Activated naive CD8-positive, alpha-beta T cell treated with anti-CD3 and anti-CD28 coated beads, Interleukin-2, amount 50 U/mL, for 24 hours (primary cell): ENCODE measurements around the gene GLI1.
"Not testable (repeated sequence)": the region's sequence is repeated elsewhere in the genome, so short reads cannot be mapped to it uniquely, and the experiment has no call there.

Experiments used
- ATAC-seq: fragments of 150-1000 bp; cut with Tn5 transposase; one replicate; pipeline ENCODE4 v1.10.0; 2021
- DNase-seq: peaks from one replicate; pipeline ENCODE4 v3.0.0; 2021
- H3K27ac Mint-ChIP-seq: one replicate; pipeline ENCODE4 v1.8.0; 2021; ENCODE audit warnings: mild to moderate bottlenecking, mixed read lengths
- H3K27me3 Mint-ChIP-seq: one replicate; pipeline ENCODE4 v1.8.0; 2021; ENCODE audit warnings: mixed read lengths
- H3K36me3 Mint-ChIP-seq: one replicate; pipeline ENCODE4 v1.8.0; 2021; ENCODE audit warnings: low read depth, mixed read lengths
- H3K4me1 Mint-ChIP-seq: one replicate; pipeline ENCODE4 v1.8.0; 2021; ENCODE audit warnings: mixed read lengths
- H3K4me3 Mint-ChIP-seq: one replicate; pipeline ENCODE4 v1.8.0; 2021; ENCODE audit warnings: mild to moderate bottlenecking, moderate library complexity, mixed read lengths
- H3K9me3 Mint-ChIP-seq: one replicate; pipeline ENCODE4 v1.8.0; 2021; ENCODE audit warnings: mixed read lengths

The GLI1 gene

DNA sequence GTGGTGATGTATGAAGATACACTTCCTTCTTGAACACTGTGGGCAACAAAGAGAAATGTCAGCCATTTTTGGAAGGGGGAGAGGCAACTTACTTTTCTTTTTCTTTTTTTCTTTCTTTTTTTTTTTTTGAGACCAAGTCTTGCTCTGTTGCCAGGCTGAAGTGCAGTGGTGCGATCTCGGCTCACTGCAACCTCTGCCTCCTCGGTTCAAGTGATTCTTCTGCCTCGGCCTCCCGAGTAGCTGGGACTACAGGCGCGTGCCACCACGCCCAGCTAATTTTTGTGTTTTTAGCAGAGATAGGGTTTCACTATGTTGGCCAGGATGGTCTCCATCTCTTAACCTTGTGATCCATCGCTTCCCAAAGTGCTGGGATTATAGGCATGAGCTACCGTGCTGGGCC is 58.1 kb downstream of the GLI1 start:
- Mint-ChIP-seq H3K36me3 (peaks cover 70% of the 10 kb centered on the region), H3K4me3 (peak overlapping the region; percentile 95), H3K4me1 (peaks cover 42% of the 10 kb centered on the region), H3K27ac (peak overlapping the region; percentile 98)
- not testable (repeated sequence) for DNase-seq, H3K27me3 Mint-ChIP-seq, ATAC-seq, H3K9me3 Mint-ChIP-seq

DNA sequence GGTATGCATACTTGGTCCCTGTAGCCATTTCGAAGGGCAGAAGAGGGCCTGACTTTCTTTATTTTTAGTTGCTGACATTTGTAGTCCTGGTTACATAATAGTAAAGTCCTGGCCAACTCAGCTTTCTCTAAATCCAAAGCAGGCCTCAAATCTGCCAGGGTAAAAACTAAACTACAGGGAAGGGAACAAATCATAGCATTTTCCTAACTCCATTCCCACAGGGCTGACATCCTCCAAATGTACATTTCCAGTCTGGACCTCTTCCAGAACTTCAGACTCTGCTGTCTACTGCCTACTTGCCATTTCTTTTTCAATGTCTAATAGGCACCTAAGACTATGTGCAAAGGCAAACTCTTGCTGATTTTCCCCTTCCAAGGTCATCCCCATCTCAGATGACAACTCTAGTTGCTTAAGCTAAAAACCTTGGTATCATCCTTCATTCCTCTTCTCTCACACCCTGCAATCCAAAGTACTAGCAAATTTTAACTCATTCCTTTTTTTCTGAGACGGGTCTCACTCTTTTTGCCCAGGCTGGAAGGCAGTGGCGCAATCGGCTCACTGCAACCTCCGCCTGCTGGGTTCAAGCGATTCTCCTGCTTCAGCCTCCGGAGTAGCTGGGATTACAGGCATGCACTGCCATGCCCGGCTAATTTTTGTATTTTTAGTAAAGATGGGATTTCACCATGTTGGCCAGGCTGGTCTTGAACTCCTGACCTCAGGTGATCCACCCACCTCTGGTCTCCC is 58.8 kb downstream of the GLI1 start:
- no peak for DNase-seq
- peaks cover 64% of the 10 kb centered on the region for H3K36me3 Mint-ChIP-seq
- H3K4me3 Mint-ChIP-seq, result peak overlapping the region; percentile 95
- no peak for ATAC-seq
- H3K27ac Mint-ChIP-seq, result peak overlapping the region; percentile 98
- no peaks in the 10 kb centered on the region for H3K9me3 Mint-ChIP-seq
- H3K4me1 Mint-ChIP-seq, result peaks cover 44% of the 10 kb centered on the region
- peaks cover 2% of the 10 kb centered on the region for H3K27me3 Mint-ChIP-seq

DNA sequence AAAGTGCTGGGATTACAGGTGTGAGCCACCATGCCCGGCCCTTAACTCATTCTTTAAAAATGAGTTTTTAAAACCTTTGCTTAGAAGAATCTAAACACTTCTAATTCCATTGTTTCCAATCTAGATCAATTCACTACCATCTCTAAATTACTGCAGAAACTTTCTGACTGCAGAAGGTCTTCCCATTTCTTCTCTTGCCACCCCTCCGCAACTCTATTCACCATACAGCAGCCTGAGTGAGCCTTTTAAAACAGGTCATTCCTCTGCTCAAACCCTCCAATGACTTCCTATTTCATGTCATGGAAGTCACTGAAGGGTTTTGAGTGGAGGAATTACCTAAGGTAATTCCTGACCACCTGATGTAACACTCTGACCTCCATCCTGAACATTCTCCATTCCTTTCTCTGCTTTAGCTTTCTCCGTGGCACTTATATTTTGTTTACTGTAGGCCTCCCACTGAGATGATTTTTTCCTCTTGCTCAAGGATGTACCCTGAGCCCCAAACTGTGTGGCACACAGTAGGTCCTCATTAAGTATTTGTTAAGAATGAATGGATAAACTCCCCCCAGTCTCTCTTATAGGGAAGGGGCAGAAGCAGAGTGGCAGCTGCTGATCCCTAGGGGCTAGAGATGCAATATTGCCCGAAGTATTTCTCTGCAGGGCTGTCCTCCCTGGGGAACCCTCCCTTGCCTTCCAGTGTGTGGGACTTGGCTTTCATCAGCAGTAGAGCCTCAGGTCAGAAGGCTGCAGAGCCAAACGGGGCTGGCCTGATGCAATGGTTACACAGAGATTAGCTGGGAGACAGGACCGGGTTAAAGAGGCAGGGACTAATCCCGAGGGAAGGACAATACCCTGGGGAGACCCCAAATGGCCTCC is 59.6 kb downstream of the GLI1 start:
- peaks cover 2% of the 10 kb centered on the region for H3K27me3 Mint-ChIP-seq
- H3K36me3 Mint-ChIP-seq, result peaks cover 59% of the 10 kb centered on the region
- DNase-seq (no peak), ATAC-seq (no peak)
- peak overlapping the region; percentile 98 for H3K27ac Mint-ChIP-seq
- peak overlapping the region; percentile 95 for H3K4me3 Mint-ChIP-seq
- H3K9me3 Mint-ChIP-seq, result no peaks in the 10 kb centered on the region
- peaks cover 52% of the 10 kb centered on the region for H3K4me1 Mint-ChIP-seq

DNA sequence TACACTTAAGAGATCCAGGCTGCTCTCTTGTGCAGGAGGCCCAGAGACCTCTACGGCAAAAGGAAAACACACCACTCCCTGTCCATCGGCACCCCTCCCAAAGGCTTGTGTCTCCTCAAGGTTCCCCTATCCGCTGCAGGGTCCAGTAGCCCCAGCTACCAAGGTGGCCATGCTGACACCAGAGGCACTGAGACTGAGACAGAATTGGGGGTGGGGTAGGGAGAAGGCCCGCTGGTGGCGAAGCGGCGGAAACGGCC is 60.1 kb downstream of the GLI1 start:
- Mint-ChIP-seq H3K4me1 (peaks cover 58% of the 10 kb centered on the region), H3K9me3 (no peaks in the 10 kb centered on the region), H3K27me3 (peaks cover 2% of the 10 kb centered on the region), H3K36me3 (peaks cover 53% of the 10 kb centered on the region), H3K4me3 (peak overlapping the region; percentile 95), H3K27ac (peak overlapping the region; percentile 98)
- ATAC-seq, result no peak
- peak; percentile 37 for DNase-seq

DNA sequence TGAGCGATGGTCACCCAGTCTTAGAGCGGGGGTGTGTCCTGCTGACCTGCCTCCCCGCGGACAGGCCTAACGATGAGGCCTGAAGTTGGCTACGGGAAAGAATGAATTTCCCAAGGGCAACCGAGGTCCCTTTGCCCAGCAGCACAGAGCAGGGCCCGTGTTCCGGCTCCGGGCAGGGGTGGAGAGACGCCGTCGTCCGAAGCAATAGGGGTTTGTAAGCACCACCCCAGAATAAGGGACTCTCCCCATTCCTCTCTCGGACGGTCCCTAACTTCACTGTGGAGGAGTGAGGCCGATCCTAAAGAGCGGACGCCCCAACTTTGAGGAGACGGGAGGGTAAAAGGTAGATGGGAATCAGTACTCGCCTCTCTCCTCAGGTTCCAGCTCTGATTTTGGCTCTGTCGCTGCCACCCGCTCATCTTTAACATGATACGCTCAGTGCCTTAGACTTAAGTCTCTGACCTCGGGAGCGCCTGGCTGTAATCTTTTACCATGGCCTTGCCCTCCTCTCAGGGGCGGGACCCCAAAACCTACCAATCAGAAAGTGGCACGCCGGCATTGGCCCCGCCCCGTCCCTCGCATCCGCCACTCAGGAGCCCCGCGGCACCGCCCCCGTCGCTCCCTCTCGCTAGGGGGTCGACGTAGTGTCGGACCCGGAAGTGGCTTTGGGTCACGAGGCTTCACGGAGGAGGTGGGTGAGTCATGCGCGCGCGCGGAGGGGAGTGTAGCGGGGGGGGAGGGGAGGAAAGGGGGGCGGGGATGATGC is 60.7 kb downstream of the GLI1 start, which contains the start of gene DDIT3:
TSS of gene DDIT3 (minus strand) at position 462 of the 766 bp plus-strand sequence. CDS start 3,108 bp downstream, outside the sequence.
- Mint-ChIP-seq H3K4me3 (peak within 1 kb of the TSS; percentile 95), H3K36me3 (peaks cover 50% of the 10 kb centered on the region), H3K27me3 (peaks cover 2% of the 10 kb centered on the region), H3K27ac (peak within 1 kb of the TSS; percentile 98), H3K9me3 (no peaks in the 10 kb centered on the region), H3K4me1 (peaks cover 61% of the 10 kb centered on the region)
- ATAC-seq (peak; percentile 75), DNase-seq (peak; percentile 100)

DNA sequence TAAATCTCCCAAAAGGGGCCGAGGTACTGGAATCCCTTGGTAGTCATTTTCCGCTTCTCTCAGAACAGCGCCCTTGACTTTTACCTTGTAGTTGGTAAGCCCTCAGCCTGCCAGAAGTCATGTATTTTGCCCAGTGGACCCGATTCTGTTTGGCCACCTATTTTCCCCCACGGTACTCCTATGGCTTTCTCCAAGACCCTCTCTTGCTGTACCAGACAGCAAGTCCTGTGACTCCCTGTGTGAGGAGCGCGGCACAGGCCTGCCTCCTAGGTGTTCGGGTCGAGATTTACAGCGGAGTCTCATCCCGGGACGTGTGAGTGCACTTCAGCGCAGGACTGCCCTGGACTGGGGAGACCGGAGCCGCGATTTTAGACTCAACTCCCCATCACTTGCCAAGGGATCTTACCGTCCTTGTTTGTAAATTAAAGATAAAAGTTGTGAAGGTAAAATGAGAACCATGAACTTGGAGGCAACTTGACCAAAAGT is 62.0 kb downstream of the GLI1 start:
- Mint-ChIP-seq H3K4me3 (peak overlapping the region; percentile 95), H3K9me3 (no peaks in the 10 kb centered on the region), H3K27ac (peak overlapping the region; percentile 98), H3K4me1 (peaks cover 59% of the 10 kb centered on the region), H3K36me3 (peaks cover 37% of the 10 kb centered on the region), H3K27me3 (peaks cover 2% of the 10 kb centered on the region)
- DNase-seq, result peak; percentile 39
- ATAC-seq, result no peak
